ENCODE data around the gene TAS1R1.
"Not testable (repeated sequence)": the region's sequence is repeated elsewhere in the genome, so short reads cannot be mapped to it uniquely, and the experiment has no call there.

TAS1R1 gene

GRCh38 chr1:6592441-6592840, 37.3 kb downstream of the TAS1R1 start:
- DNase-seq = no peak

GRCh38 chr1:6592865-6593593, 37.9 kb downstream of the TAS1R1 start:
- no peak for DNase-seq

GRCh38 chr1:6593810-6594209, 38.7 kb downstream of the TAS1R1 start:
- no peak for DNase-seq

- DNase-seq = no peak
Observed at GRCh38 chr1:6594977-6595740, 40.1 kb downstream of the TAS1R1 start.

GRCh38 chr1:6596351-6596750, 41.2 kb downstream of the TAS1R1 start:
- DNase-seq = no peak

GRCh38 chr1:6596886-6597776, 42.0 kb downstream of the TAS1R1 start:
- no peak for DNase-seq

GRCh38 chr1:6597777-6598131, 42.6 kb downstream of the TAS1R1 start:
- DNase-seq = no peak

GRCh38 chr1:6599141-6599975, 44.3 kb downstream of the TAS1R1 start:
- DNase-seq = no peak

- DNase-seq = not testable (repeated sequence)
Observed at GRCh38 chr1:6599991-6600390, 44.9 kb downstream of the TAS1R1 start.

- no peak for DNase-seq
Observed at GRCh38 chr1:6600410-6601048, 45.4 kb downstream of the TAS1R1 start.

- DNase-seq = peak; percentile 33
Observed at GRCh38 chr1:6601049-6601922, 46.2 kb downstream of the TAS1R1 start.

GRCh38 chr1:6601923-6602668, 47.0 kb downstream of the TAS1R1 start:
- DNase-seq = no peak

- DNase-seq = peak; percentile 70
Observed at GRCh38 chr1:6602669-6603237, 47.6 kb downstream of the TAS1R1 start, which contains the start of gene KLHL21. KLHL21 (minus strand) TSS chr1:6602869; CDS start chr1:6602817, 52 bp downstream.

GRCh38 chr1:6603238-6603914, 48.3 kb downstream of the TAS1R1 start:
- no peak for DNase-seq

- DNase-seq = no peak
Observed at GRCh38 chr1:6603915-6604558, 48.9 kb downstream of the TAS1R1 start.

- DNase-seq = no peak
Observed at GRCh38 chr1:6612641-6613360, 57.7 kb downstream of the TAS1R1 start.

- peak; percentile 99 for DNase-seq
Observed at GRCh38 chr1:6613361-6614018, 58.4 kb downstream of the TAS1R1 start, which contains the start of gene PHF13. PHF13 (plus strand) TSS chr1:6613731; CDS start chr1:6614067, 336 bp downstream.

Measured in NCI-H446 treated with DMSO at 0.1 percent for 48 hours (cell line).